Fibroblast of the conjunctiva (primary cell): ENCODE results near the gene NPAS3.

Experiments used
- DNase-seq: peaks from one replicate; pipeline ENCODE4 v3.0.0-alpha.2; 2010; ENCODE audit warnings: low read depth

The NPAS3 gene

DNA sequence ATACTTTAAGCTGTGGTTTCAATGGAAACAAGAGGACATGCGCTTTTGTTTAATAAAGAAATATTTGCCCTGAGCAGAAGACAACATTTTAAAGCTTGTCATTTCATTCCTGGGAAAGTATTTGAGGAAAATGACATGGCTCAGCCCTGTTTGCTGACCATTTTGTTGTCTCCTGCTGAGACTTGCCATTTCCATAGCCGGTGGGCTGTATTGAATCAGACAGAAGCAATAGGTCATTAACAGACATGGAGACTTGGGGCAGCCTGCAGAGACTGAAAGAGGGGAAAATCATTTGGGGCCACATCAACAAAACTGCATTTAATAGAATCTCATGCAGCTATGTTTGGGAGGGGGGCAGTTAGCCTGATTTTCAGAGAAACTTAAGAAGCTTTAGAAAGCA lies 443.0 kb downstream of the NPAS3 start:
- no peak for DNase-seq

GRCh38 chr14:33386140-33386539 lies 447.5 kb downstream of the NPAS3 start:
- no peak for DNase-seq

DNA sequence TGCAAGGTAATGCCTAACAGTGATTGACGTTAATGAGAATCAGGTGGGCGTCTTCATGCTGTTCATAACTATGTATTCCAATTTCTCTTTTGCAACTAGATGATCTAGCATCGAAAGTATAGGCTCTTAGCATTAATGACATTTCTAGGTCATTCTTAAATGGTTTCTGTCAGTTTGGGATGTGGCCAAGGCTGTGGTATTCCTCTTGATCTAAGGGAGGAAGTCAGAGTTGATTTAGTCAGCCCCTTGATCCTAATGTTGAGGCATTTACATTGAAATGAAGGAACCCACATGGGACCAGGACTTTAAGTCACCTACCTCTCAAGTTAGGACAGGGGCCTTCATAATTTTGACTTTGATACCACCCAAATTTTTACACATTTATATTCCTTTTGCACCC lies 448.1 kb downstream of the NPAS3 start:
- DNase-seq = no peak

GRCh38 chr14:33390335-33390734 lies 451.7 kb downstream of the NPAS3 start:
- no peak for DNase-seq

DNA sequence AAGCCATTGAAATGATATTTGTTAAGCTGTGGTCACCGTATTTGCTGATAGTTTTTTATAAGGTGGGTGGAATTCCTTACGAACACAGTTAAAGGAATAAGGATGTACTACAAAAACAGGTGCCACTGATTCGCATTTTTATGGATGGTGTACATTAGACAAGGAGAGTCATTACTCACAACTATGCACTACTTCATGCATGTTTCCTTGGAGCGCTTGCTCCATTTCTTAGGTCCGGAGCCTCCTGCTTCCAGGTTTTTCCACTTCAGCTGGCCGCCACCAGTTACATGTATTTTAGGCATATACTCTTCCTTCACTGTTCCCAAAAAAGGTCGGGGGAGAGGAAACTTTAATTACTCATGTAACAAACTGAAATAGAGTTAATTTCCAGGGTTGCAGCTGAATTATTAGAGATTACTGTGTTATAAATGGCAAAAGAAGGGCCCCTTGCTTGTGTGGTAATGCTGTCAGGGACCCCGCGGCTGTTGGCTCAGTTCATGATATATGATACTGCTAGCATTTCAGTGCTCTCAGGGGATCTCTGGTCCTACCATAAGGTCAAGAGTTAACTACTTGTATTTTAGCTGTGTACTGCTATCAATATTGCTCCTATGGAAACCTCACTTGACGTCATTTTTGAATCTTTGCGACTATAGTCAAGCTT lies 454.7 kb downstream of the NPAS3 start:
- no peak for DNase-seq

DNA sequence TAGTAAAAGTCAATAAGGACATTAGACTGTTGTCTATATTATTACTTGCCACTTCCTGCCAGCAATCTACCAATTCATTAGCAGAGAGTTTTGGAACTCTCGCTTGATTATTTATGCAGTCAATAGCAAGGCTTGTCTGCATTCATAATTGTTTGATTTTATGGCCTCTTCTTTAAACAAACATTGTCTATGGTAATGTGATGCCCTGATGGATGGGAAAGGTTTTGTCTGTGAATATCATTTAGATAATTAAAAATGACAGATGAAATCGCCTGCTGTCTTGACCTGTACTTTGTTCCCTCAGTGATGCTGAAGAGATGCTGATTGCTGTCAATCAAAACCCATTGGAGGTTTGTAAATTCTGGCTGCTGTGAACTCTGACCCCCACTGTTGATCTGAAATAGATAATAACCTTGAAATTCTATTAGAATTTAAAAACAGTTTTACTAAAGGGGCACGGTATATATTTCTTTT lies 455.3 kb downstream of the NPAS3 start:
- DNase-seq = no peak

DNA sequence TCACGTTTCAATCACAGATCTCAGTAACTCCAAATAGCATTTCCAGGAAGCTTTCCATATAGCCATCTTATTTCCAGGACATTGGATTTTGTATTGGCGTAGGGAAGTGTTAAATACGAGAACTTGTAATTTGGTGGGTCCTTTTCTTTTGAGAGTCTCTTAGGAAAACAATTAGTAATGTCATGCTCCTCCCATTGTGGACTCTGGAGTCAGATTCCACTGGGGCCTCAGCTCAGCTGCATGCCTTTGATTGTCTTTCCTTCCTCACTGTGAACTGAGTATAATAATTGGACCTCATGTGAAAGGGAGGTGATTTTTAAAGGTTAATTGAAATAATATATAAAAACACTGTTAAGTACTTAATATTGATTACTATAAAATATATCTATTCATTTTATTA lies 462.6 kb downstream of the NPAS3 start:
- no peak for DNase-seq

- DNase-seq = no peak
These were observed 463.9 kb downstream of the NPAS3 start for GRCh38 chr14:33402604-33403003.

DNA sequence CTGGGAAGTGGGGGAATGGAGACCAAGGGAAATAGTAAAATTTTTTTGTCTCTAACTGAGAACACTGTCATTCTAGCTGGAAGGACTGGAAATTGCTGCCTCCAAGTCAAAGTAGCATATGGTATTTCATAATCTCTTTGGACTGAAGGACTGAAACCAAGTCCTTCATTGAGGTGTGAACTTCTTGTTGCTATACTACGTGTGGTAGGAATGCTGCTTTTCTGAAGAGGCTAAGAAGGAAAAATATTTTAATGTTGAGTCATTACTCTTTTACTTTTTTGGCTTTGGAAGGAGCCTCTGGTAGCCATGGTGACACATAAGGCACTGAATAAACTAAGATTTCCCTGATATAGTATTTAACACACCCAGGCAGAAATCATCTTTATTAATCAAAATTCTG lies 465.4 kb downstream of the NPAS3 start:
- DNase-seq = peak; percentile 77

GRCh38 chr14:33404964-33405574 lies 466.4 kb downstream of the NPAS3 start:
- no peak for DNase-seq

DNA sequence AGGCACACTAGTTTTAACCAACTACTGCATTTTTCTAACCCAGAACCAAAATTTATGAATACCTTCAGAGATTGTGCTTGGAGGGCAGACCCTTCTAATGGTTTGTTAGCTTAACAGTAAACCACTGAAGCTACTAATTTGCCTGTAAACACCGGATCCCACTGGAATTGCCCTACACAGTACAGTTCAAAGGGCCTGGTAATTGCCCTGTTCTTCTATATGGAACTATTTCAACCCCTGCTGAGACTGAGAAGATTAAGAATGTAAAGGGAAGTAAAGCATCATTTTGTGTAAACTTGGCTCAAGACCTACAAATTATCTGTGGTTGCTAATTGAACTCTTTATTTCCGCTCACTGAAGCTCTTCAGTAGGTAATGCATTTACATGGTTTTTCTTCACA lies 468.1 kb downstream of the NPAS3 start:
- no peak for DNase-seq

DNA sequence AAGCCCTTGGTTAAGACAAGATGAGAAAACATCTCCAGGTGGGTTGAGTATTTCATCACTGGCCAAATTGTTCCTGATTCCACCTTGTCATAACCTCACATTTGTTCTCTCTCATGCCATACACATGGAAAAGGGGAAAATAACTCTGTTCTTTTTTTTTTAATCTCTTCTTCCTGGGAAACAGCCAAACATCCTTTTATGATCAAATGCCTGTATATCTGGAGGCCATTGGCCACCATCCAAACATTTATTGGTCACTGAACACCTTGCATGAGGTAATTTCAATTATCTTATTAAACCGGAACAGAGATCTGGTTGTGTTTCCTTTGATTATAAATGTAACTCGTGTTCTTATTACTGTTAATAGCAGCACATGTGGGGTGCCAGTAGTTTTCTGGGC lies 469.6 kb downstream of the NPAS3 start:
- DNase-seq = no peak

GRCh38 chr14:33412450-33412849 lies 473.8 kb downstream of the NPAS3 start:
- no peak for DNase-seq

DNA sequence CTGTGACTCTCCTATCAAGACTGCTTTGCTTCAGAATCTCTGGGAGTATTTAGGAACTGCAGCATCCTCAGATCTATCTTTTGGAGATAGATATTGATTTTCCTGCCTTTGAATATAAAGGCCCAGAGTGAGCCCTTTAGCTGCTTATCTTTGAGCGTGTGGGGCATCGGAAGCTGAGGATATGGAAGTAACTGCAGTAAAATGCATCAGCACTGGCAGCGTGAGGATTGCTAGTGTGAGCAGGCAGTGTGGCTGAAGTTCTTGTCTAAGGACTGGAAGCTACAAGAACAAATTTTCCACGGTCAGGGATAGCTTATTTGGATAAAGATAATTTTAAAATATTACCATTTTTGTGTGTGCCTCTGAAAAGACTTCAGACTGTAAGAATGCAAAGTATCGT lies 474.7 kb downstream of the NPAS3 start:
- DNase-seq = no peak

GRCh38 chr14:33414041-33414440 lies 475.4 kb downstream of the NPAS3 start:
- no peak for DNase-seq

DNA sequence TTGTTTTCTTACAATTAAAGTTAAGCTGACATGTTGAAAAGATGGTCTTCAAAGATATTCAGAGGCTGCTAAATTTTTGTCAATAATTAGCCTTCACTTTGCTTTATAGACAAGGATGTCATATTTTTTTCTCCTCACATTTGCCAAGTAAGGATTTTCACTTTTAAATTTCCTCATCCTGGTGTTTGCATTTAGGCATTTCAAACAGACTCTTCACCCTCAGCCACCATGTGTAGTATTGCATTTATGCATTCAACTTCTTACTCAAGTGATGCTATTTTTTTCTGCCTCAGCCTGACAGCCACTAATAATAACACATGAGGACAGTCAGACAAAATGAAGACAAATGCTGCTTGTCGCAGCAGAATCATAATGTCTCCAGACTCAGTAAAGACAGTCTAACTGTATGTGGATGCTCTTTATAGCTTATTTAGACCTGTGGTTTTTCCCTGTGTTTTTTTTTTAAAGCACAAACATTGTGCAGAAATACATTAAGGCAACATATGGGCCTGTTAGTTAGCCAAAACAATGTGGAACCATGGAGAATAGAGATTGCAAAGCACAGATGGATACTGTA lies 481.5 kb downstream of the NPAS3 start:
- no peak for DNase-seq

GRCh38 chr14:33430414-33431035 lies 491.8 kb downstream of the NPAS3 start:
- DNase-seq = no peak

DNA sequence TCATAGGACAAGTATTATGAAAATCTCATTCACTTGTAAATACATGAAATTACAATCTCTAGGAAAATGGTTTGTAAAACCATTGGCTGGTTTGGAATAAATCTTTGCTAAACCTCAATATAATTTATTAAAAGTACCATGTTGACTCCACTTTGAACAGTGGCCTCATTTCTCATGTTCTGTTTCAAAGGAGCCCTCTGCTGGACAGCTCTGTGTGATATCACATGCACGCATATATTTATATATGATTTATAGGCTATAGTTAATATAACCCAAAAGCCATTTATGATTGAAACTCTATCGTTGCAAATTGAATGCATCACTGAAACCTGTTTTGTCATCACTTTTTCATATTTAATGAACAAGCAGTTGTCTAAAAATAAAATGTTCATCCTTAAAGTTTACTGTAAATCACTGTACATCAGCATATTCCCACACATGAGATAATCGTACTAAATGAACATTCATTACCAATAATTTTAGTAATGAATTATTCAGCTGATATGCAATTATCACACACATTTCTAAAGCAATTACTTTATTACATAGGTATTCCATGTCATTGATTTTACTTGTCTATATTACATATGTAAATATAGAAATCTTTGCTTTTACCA lies 493.8 kb downstream of the NPAS3 start:
- DNase-seq = peak; percentile 36

DNA sequence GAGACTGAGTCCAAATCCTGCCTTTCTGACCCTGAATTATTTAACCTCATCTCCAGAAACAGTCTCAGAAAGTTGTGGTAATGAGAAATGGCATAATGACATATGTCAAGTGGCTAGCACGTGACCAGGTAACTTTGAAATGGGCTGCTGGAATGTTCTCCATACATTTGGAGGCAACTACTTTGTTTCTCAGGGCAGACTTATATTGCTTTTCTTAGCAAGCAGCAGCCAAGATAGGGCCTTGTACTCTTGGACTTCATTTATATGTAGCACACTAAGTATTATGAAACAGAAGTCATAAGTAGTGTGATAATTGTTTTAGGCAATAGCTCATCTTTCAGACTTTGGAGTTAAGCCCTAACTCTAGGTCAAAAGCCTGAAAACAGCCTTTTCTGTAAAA lies 494.7 kb downstream of the NPAS3 start:
- no peak for DNase-seq

DNA sequence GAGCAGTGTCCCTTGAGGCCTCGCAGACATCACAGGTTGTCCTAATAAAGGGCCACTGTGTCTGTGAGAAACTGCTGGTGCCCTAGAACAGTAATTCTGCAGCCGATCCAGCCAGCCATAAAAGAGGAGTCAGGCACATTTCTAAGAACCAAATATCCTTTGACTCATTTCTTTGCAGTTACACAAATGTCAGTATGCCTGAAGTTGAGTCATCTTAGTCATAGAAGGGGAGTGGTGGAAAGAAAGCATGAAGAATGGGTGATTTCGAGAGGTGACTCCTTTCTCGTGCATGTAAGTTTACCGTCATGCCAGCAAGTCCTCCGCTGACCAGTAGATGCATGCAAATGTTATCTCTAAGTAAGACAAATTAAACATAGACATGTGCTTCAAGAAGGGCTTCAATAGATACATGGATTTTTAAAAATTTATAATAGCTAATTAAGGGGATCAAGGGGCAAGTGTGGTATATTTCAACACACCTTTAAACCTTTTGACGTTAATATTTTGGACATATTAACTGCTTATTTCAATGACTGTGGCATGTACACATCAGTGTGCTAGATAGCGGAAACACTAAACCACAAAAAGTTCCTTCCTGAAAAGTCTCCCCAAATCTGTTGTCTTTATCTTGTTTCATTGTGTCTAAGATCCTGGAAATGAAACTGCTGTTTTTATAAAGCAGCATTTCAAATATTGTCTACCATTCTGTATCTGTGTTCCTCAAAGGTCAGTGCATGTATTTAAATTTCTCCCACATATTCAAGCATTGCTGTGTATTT lies 497.4 kb downstream of the NPAS3 start:
- peak; percentile 9 for DNase-seq

DNA sequence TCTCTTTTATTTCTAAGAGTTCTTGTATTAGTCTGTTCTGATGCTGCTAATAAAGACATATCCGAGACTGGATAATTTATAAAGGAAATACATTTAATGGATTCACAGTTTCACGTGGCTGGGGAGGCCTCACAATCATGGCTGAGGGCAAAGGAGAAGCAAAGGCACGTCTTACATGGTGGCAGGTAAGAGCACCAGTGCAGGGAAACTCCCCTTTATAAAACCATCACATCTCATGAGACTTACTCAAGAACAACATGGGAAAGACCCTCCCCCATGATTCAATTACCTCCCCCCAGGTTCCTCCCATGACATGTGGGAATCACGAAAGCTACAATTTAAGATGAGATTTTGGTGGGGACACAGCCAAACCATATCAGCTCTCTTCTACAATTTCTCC lies 503.0 kb downstream of the NPAS3 start:
- no peak for DNase-seq

- DNase-seq = no peak
These were observed 505.5 kb downstream of the NPAS3 start for GRCh38 chr14:33444136-33444535.
